GM21786 (cell line): Measurements from ENCODE around the gene TACC2.
"Not testable (repeated sequence)": the region's sequence is repeated elsewhere in the genome, so short reads cannot be mapped to it uniquely, and the experiment has no call there.

Experiments
- ATAC-seq: cut with Tn5 transposase; IDR thresholded peaks from one replicate; pipeline ENCODE4 v1.9.1; 2021; ENCODE audit not compliant: unreplicated experiment

TACC2 gene

GRCh38 chr10:121988361-121989324 is at the start of gene TACC2:
TACC2 (plus strand) TSS chr10:121989163; CDS start chr10:122021982, 32,819 bp downstream.
- ATAC-seq = no peak

GRCh38 chr10:121941532-121941931 is 47.4 kb upstream of the TACC2 start:
- no peak for ATAC-seq

GRCh38 chr10:121942749-121943416 is 46.1 kb upstream of the TACC2 start:
- ATAC-seq = no peak

- ATAC-seq = no peak
These were observed 41.3 kb upstream of the TACC2 start for GRCh38 chr10:121947343-121948330.

- no peak for ATAC-seq
These were observed 39.9 kb upstream of the TACC2 start for GRCh38 chr10:121949049-121949448.

- no peak for ATAC-seq
These were observed 39.5 kb upstream of the TACC2 start for GRCh38 chr10:121949451-121949850.

GRCh38 chr10:121952226-121952625 is 36.7 kb upstream of the TACC2 start:
- no peak for ATAC-seq

GRCh38 chr10:121956111-121957061 is 32.6 kb upstream of the TACC2 start:
- no peak for ATAC-seq

GRCh38 chr10:121959671-121960070 is 29.3 kb upstream of the TACC2 start:
- ATAC-seq = no peak

GRCh38 chr10:121961456-121961855 is 27.5 kb upstream of the TACC2 start:
- no peak for ATAC-seq

- ATAC-seq = no peak
These were observed 23.0 kb upstream of the TACC2 start for GRCh38 chr10:121965996-121966395.

- ATAC-seq = not testable (repeated sequence)
These were observed 19.9 kb upstream of the TACC2 start for GRCh38 chr10:121969086-121969485.

- peak; percentile 18 for ATAC-seq
These were observed 14.9 kb upstream of the TACC2 start for GRCh38 chr10:121974019-121974534.

GRCh38 chr10:121974535-121975294 is 14.2 kb upstream of the TACC2 start, which contains the start of gene NSMCE4A:
NSMCE4A (minus strand) TSS chr10:121975217; CDS start chr10:121975165, 52 bp downstream.
- peak; percentile 85 for ATAC-seq

GRCh38 chr10:121975295-121976086 is 13.5 kb upstream of the TACC2 start:
- ATAC-seq = peak; percentile 4

- no peak for ATAC-seq
These were observed 12.4 kb upstream of the TACC2 start for GRCh38 chr10:121976607-121977006.

- no peak for ATAC-seq
These were observed 10.5 kb upstream of the TACC2 start for GRCh38 chr10:121978511-121978910.

- no peak for ATAC-seq
These were observed 7.6 kb upstream of the TACC2 start for GRCh38 chr10:121981346-121981745.
